Psoas muscle (tissue), 8 donors: ENCODE data around the gene SCO2. TPM values are rescaled to one million over a fixed set of nuclear protein-coding genes. Genes with fewer than 3 reads are reported as not detected.

ENCODE experiments used
- ATAC-seq, 4 donors: fragments of 200-7000 bp; cut with Tn5 transposase; one replicate each; pipeline ENCODE4 v1.9.1; 2020; ENCODE audit warnings: moderate library complexity in 3 of 4, mild to moderate bottlenecking in 2 of 4
- DNase-seq, 2 donors: peaks; one replicate each; pipeline ENCODE4 v3.0.0-alpha.2; 2020
- H3K27ac ChIP-seq: fragments of 200-600 bp; one replicate; pipeline ENCODE4 v1.8.0; 2022
- H3K27me3 ChIP-seq, 3 donors: fragments of 200-600 bp in 1 of 3; one replicate each; pipeline versions ENCODE4 v1.6.1 to v1.8.0; 2013 to 2022; ENCODE audit warnings: low read length in 2 of 3, mild to moderate bottlenecking in 2 of 3, moderate library complexity in 1 of 3; ENCODE audit not compliant: insufficient read depth in 3 of 3
- H3K36me3 ChIP-seq, 2 donors: fragments of 200-600 bp in 1 of 2; one replicate each; pipeline versions ENCODE4 v1.6.1 to v1.8.0; 2013 to 2022; ENCODE audit warnings: low read depth in 1 of 2, mild to moderate bottlenecking in 1 of 2, moderate library complexity in 1 of 2; ENCODE audit not compliant: insufficient read depth in 1 of 2
- H3K4me1 ChIP-seq: fragments of 200-600 bp; one replicate; pipeline ENCODE4 v1.8.0; 2022
- H3K4me3 ChIP-seq: fragments of 200-600 bp; one replicate; pipeline ENCODE4 v1.8.0; 2022; ENCODE audit warnings: mild to moderate bottlenecking
- H3K9me3 ChIP-seq: fragments of 200-600 bp; one replicate; pipeline ENCODE4 v1.8.0; 2022
- WGBS, 3 donors: extraction: QIAGEN DNeasy Blood & Tissue Kit; methylation state at CpG; one replicate each; pipeline versions ENCODE4 v1.1.6 to v1.1.7; 2013; 5-methylcytosine and 5-hydroxymethylcytosine counted together
- intact Hi-C, 2 donors: fragments of 100-400 bp; cut with DNase I; formaldehyde crosslinking; loops; one replicate each; pipeline versions ENCODE4 v1.11.0 to v1.14.2; 2022
- polyA plus RNA-seq, 3 donors: library from polyadenylated mRNA; stranded (reverse); fragments of 200-250 nt; gene quantifications; one replicate each; pipeline ENCODE4 v1.2.3, GENCODE V29; 2013
- total RNA-seq, 4 donors: library from RNA; stranded (reverse); fragmentation: NEBNext Ultra II Directional in 2 of 4; extraction: Animal tissue kit (Norgen Biotek cat#: 25700) in 2 of 4; gene quantifications; one replicate each; pipeline versions ENCODE4 v1.2.1 to v1.2.4, GENCODE V29; 2021 to 2023
- TF ChIP-seq, protein P1 (sequence below): fragments of 200-600 bp; IDR thresholded peaks from one replicate; pipeline ENCODE4 v1.8.0; 2022; ENCODE audit warnings: antibody characterized with exemption
- donor health status: healthy with polysubstance abuse.
- donor health status: DM: no; HTN: no; CAD: no; lungs with moderate emphysema.
- donor health status: Bipolar disorder and iron deficiency.
- donor health status: healthy.
- donor health status: DM: yes; HTN: yes; CAD: no.
- donor health status: DM: no; HTN: no; CAD: no.
- donor health status: DM: no; HTN: no; CAD: no.
- donor health status: DM: yes; HTN: yes; CAD: no.

SCO2 gene
- total and polyA plus RNA-seq, 7 donors = 0.97 to 1.00 (median 0.99) TPM; not detected in 4

DNA sequence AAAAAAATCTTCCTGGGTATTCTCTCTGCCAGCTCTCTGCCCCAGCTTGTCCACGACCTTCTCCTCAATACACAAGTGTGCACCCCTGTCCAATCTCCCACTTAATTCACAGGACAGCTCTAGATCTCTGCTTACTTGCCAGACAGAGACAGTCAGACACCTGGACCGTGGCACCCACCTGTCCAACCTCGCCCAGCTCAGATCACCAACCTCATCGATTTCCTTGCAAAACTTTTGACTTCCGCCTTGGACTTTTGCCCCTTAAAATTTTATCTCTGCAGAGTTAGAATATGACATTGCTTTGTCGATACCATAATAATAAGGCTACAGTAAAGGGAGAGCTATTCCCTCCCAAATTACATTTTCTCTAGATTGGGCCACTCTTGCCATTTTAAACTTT, 28.3 kb downstream of the SCO2 start:
- ATAC-seq (no peak), DNase-seq (no peak)
- TF ChIP-seq, protein P1, sequence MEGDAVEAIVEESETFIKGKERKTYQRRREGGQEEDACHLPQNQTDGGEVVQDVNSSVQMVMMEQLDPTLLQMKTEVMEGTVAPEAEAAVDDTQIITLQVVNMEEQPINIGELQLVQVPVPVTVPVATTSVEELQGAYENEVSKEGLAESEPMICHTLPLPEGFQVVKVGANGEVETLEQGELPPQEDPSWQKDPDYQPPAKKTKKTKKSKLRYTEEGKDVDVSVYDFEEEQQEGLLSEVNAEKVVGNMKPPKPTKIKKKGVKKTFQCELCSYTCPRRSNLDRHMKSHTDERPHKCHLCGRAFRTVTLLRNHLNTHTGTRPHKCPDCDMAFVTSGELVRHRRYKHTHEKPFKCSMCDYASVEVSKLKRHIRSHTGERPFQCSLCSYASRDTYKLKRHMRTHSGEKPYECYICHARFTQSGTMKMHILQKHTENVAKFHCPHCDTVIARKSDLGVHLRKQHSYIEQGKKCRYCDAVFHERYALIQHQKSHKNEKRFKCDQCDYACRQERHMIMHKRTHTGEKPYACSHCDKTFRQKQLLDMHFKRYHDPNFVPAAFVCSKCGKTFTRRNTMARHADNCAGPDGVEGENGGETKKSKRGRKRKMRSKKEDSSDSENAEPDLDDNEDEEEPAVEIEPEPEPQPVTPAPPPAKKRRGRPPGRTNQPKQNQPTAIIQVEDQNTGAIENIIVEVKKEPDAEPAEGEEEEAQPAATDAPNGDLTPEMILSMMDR = no peak
- Histone ChIP-seq H3K9me3 (no peaks in the 10 kb centered on the region), H3K4me1 (no peaks in the 10 kb centered on the region), H3K27ac (no peak overlapping the region), H3K4me3 (no peak overlapping the region), H3K36me3 (no peaks in the 10 kb centered on the region), H3K27me3 (no peaks in the 10 kb centered on the region)
- 75 to 82% (median 78%) methylated on average over 6 of the region's 6 CpGs for WGBS, 3 donors
- intact Hi-C loops = loop anchor here in 1 of 2 donors (5.0 kb wide), 1 partner anchor 135 kb away; no protein-coding TSS in a partner anchor

DNA sequence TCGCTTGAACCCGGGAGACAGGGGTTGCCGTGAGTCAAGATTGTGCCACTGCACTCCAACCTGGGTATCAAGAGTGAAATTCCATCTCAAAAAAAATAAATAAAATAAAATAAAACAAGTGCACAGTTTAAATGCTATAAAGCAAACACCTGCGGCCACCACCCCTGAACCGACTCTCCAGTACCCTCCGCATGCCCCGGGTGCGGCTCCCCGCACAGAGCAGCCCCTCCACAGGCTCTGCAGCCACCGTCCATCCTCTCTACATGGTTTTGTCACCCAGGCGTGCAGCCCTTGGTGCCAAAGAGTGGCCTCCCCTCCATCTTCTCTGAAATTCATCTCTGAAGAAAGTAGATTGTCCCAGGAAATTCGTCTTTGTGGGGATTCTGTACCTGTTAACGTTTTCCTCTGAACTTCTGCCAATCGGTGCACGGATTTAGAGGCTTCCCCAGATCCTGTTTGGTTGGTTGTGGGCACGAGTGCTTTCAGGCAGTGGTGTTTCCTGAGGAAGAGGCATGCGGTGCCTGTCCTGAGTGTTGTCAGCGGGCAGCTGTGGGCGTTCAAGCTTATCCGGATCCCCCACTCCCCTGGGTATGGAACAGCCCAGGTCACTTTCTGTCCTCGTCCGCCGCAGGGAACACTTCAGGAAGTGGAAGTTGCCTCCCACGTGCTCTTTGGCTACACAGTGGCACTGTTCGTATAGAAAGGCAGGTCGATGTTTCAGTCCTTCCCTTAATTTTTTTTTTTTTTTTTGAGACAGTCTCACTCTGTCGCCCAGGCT, 34.7 kb downstream of the SCO2 start:
- Histone ChIP-seq H3K27me3 (peaks cover 0 to 12% (median 0%) of the 10 kb centered on the region in 3 donors), H3K4me1 (no peaks in the 10 kb centered on the region), H3K4me3 (no peak overlapping the region), H3K36me3 (no peaks in the 10 kb centered on the region), H3K9me3 (no peaks in the 10 kb centered on the region), H3K27ac (no peak overlapping the region)
- DNase-seq = no peak
- 59 to 71% (median 69%) methylated on average over 27 of the region's 27 CpGs for WGBS, 3 donors
- TF ChIP-seq, protein P1 = no peak
- no peak for ATAC-seq
- intact Hi-C loops = no loop called here

DNA sequence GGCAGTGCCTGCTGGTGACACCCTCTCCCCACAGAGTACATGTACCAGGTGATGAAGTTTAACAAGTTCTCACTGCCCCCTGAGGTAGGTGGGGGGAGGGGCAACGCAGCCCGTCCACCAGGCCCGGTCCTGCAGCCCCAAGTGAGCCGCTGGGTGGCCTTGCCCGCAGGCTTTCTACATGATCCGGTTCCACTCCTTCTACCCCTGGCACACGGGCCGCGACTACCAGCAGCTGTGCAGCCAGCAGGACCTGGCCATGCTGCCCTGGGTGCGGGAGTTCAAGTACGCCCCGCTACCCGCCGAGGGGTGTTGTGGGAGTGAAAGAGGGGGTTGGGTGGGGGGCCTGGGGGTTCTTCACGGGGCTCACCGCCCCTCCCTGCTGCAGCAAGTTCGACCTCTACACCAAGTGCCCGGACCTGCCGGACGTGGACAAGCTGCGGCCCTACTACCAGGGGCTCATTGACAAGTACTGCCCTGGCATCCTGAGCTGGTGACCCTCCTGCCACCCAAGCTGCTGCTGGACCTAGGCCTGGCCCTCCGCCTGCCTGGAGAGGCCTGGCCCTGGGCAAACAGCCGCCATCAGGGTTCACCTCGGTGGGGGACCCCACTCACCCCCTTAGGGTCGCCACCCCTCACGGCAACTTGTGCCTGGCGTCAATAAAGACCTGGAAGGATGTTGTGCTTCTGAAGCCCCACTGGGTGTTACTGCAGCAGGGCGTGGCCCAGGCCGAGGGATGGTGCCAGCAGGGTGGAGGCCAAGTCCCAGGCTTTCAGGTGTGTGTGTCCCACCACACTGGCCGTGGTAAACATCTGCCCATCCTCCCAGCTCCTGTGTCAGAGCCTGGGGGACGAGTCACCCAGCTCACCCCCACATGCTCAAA, 35.8 kb downstream of the SCO2 start:
- no peak overlapping the region for H3K27ac ChIP-seq
- H3K4me1 ChIP-seq = no peaks in the 10 kb centered on the region
- TF ChIP-seq, protein P1 = no peak
- intact Hi-C loops = no loop called here
- DNase-seq (no peak), ATAC-seq (no peak)
- H3K4me3 ChIP-seq = no peak overlapping the region
- no peaks in the 10 kb centered on the region for H3K36me3 ChIP-seq
- H3K27me3 ChIP-seq = peaks cover 0 to 12% (median 1%) of the 10 kb centered on the region in 3 donors
- 76 to 80% (median 79%) methylated on average over 26 to 31 of the region's 31 CpGs for WGBS, 3 donors
- H3K9me3 ChIP-seq = no peaks in the 10 kb centered on the region

DNA sequence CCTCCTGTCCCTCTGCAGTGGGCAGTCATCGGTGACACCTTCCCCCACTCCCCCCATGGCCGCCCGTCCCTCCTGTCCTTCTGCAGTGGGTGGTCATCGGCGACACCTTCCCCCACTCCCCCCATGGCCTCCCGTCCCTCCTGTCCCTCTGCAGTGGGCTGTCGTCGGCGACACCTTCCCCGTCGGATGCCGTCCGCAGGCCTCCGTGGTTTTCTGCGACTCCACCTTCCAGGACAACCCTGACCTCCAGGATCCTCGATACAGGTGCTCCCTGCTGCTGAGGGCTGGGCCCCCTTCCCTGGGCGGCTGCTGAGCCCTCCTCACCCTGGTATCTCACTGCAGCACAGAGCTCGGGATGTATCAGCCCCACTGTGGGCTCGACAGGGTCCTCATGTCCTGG, 36.5 kb downstream of the SCO2 start:
- Histone ChIP-seq H3K4me3 (no peak overlapping the region), H3K27ac (no peak overlapping the region), H3K4me1 (no peaks in the 10 kb centered on the region), H3K9me3 (no peaks in the 10 kb centered on the region), H3K36me3 (no peaks in the 10 kb centered on the region), H3K27me3 (peaks cover 0 to 18% (median 2%) of the 10 kb centered on the region in 3 donors)
- intact Hi-C loops = no loop called here
- ATAC-seq = no peak
- TF ChIP-seq, protein P1 = no peak
- 67 to 72% (median 69%) methylated on average over 16 to 19 of the region's 19 CpGs for WGBS, 3 donors
- DNase-seq = no peak
